Activated CD4-positive, alpha-beta T cell treated with anti-CD3 and anti-CD28 coated beads, Interleukin-2, amount 10 ng/mL, durations not matched to agents 7 days and 5 days (primary cell): Measurements from ENCODE around the gene SLC39A10. TPM values are rescaled to one million over a fixed set of nuclear protein-coding genes. Genes with fewer than 3 reads are reported as not detected.
"Not testable (repeated sequence)": the region's sequence is repeated elsewhere in the genome, so short reads cannot be mapped to it uniquely, and the experiment has no call there.

Experiments used
- CTCF ChIA-PET: fragments of 350-600 bp; sonication (Branson Sonifier 250); formaldehyde crosslinking; loops from one replicate; lab custom pipeline; 2021; ENCODE audit warnings: antibody characterized with exemption; lab: Charles Lee
- POLR2A ChIA-PET: fragments of 350-600 bp; sonication (Branson Sonifier 250); formaldehyde crosslinking; loops from one replicate; lab custom pipeline; 2021; ENCODE audit warnings: antibody characterized with exemption; lab: Charles Lee
- DNase-seq: peaks from one replicate; pipeline ENCODE4 v3.0.0-alpha.2; 2020
- H3K27ac Mint-ChIP-seq: one replicate; pipeline ENCODE4 v1.8.0; 2021; ENCODE audit warnings: mild to moderate bottlenecking, moderate library complexity, mixed read lengths
- H3K27me3 Mint-ChIP-seq: one replicate; pipeline ENCODE4 v1.8.0; 2021; ENCODE audit warnings: mixed read lengths
- H3K36me3 Mint-ChIP-seq: one replicate; pipeline ENCODE4 v1.8.0; 2021; ENCODE audit warnings: low read depth, mixed read lengths
- H3K4me1 Mint-ChIP-seq: one replicate; pipeline ENCODE4 v1.8.0; 2021; ENCODE audit warnings: mixed read lengths
- H3K4me3 Mint-ChIP-seq: one replicate; pipeline ENCODE4 v1.8.0; 2021; ENCODE audit warnings: mild to moderate bottlenecking, moderate library complexity, mixed read lengths
- H3K9me3 Mint-ChIP-seq: one replicate; pipeline ENCODE4 v1.8.0; 2021; ENCODE audit warnings: mixed read lengths
- total RNA-seq, 2 experiments: library from RNA; stranded (reverse); gene quantifications; one replicate each; pipeline ENCODE4 v1.2.3, GENCODE V29; 2021

Gene SLC39A10
- total RNA-seq, 2 experiments from 2014 or later: 46.9 to 55.6 TPM

DNA sequence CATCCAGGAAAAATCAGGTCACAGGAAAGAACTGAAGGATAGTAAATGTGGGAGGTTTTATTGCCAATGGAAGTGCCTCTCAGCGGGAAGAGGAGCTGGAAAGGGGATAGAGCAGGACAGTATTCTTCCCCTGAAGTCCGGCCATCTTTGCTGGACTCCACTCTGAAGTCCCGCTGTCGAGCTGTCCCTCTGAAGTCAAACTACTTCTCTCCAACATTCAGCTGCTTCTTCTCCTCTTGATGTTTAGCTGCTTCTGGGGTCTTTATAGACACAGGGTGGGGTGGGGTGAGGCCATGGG lies 23.5 kb upstream of the SLC39A10 start:
- POLR2A ChIA-PET: no interaction called here
- no peak for DNase-seq
- no peak overlapping the region for H3K4me3 Mint-ChIP-seq
- peaks cover 3% of the 10 kb centered on the region for H3K4me1 Mint-ChIP-seq
- H3K27ac Mint-ChIP-seq: no peak overlapping the region
- CTCF ChIA-PET: interaction anchor here (0.6 to 1.1 kb wide), 3 partner anchors 14 to 861 kb away, joined by 3 read pairs; no protein-coding TSS in a partner anchor
- H3K9me3 Mint-ChIP-seq: peaks cover 3% of the 10 kb centered on the region
- no peaks in the 10 kb centered on the region for H3K27me3 Mint-ChIP-seq
- peaks cover 2% of the 10 kb centered on the region for H3K36me3 Mint-ChIP-seq

DNA sequence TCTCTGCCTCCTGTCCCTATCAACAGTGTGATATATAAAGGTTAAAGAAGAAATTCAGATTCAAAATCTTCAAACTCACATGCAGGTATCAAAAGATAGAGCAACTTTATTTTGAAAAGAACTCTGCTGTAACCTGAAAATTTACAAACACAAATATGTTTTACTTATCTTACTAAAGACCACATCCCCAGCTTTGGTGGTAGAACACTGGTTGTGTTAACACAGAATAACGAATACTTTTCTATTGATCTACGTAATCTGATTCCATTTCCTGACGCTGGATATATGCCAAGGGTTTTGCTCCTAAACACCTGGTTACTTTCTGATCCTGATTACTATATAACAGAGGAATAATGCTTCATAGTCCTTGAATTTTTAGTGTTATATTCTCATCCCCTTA lies 23.1 kb upstream of the SLC39A10 start:
- H3K27me3 Mint-ChIP-seq: no peaks in the 10 kb centered on the region
- H3K9me3 Mint-ChIP-seq: peaks cover 3% of the 10 kb centered on the region
- peaks cover 3% of the 10 kb centered on the region for H3K4me1 Mint-ChIP-seq
- CTCF ChIA-PET: no interaction called here
- POLR2A ChIA-PET: no interaction called here
- H3K4me3 Mint-ChIP-seq: no peak overlapping the region
- H3K36me3 Mint-ChIP-seq: peaks cover 2% of the 10 kb centered on the region
- DNase-seq: no peak
- no peak overlapping the region for H3K27ac Mint-ChIP-seq

DNA sequence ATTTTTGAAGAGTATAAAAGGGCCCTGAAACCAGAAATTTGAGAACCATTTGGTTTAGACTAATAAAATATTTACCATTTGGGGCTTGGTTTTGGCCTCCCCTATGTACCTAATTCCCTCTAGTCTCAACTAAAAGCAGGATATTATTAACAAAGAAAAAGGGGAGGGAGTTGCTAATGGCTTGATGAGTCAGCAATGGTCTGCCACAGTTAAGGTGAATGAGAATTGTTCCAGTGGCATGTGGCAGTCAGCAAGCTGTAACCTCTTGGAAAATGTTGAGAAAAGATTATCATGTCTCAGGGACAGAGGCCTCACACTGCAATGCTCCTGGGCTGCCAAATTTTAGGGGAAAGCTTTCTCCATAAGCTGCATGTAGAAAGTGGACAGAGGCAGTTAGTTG lies 20.1 kb upstream of the SLC39A10 start:
- no peaks in the 10 kb centered on the region for H3K36me3 Mint-ChIP-seq
- DNase-seq: no peak
- H3K27ac Mint-ChIP-seq: no peak overlapping the region
- H3K9me3 Mint-ChIP-seq: peaks cover 3% of the 10 kb centered on the region
- peaks cover 3% of the 10 kb centered on the region for H3K4me1 Mint-ChIP-seq
- H3K4me3 Mint-ChIP-seq: no peak overlapping the region
- no peaks in the 10 kb centered on the region for H3K27me3 Mint-ChIP-seq
- ChIA-PET POLR2A (no interaction called here), CTCF (interaction anchor here (1.8 kb wide), 1 partner anchor 15 kb away, joined by 4 read pairs; no protein-coding TSS in a partner anchor)

DNA sequence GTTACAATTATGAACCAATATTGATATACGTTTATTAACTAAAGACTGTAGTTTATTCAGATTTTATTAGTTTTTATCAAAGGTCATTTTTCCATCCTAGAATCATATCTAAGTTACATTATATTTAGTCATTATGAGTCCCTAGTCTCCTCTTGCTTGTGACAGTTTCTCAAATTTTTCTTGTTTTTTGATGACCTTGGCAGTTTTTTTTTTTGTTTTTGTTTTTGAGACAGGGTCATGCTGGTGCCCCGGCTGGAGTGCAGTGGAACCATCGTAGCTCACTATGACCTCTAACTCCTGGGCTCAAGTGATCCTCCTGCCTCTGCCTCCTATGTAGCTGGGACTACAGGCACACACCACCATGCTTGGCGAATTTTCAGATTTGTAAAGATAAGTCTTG lies 18.3 kb upstream of the SLC39A10 start:
- POLR2A ChIA-PET: interaction anchor here (0.8 kb wide), 1 partner anchor 991 kb away, joined by 4 read pairs; no protein-coding TSS in a partner anchor
- Mint-ChIP-seq H3K4me1 (no peaks in the 10 kb centered on the region), H3K27ac (no peak overlapping the region), H3K9me3 (peaks cover 3% of the 10 kb centered on the region), H3K27me3 (no peaks in the 10 kb centered on the region), H3K36me3 (no peaks in the 10 kb centered on the region), H3K4me3 (no peak overlapping the region)
- DNase-seq: no peak
- CTCF ChIA-PET: no interaction called here

DNA sequence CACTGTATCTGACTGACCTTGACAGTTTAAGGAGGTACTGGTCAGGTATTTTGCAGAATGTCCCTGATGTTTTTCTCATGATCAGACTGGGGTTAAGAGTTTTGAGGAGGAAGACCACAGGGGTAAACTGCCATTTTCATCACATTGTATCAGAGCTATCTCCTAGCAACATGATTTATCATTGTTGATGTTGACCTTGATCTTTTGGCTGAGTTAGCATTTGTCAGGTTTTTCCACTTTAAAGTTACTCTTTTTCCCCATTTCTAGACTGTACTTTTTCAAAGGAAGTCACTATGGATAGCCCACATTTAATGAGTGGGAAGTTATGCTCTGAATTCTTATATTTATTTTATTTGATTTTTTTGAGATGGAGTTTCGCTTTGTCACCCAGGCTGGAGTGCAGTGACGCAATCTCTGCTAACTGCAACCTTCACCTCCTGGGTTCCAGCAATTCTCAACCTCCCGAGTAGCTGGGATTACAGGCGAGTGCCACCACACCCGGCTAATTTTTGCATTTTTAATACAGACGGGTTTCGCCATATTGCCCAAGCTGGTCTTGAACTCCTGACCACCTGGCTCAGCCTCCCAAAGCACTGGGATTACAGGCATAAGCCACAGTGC lies 17.7 kb upstream of the SLC39A10 start:
- Mint-ChIP-seq H3K9me3 (peaks cover 3% of the 10 kb centered on the region), H3K4me3 (no peak overlapping the region), H3K36me3 (no peaks in the 10 kb centered on the region), H3K4me1 (no peaks in the 10 kb centered on the region), H3K27me3 (no peaks in the 10 kb centered on the region), H3K27ac (no peak overlapping the region)
- CTCF ChIA-PET: no interaction called here
- DNase-seq: no peak
- POLR2A ChIA-PET: no interaction called here

DNA sequence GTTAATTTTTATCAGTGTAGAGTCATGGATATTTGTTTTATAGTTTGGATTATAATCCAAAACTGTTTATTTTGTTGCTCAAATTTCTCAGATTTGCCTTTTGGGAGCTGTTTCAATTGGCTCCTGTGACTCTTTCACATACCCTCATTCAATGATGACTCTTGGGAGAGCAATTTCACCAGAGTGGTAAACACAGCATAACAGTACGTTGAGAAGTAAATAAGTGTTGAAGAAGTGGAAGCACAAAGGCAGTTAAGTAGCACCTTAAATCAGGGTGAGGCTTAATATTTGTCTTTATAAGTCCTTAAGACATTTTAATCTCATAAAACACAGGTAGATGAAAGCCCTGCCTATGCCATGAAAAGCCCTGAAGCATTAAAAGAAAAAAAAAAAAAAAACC lies 17.1 kb upstream of the SLC39A10 start:
- Mint-ChIP-seq H3K4me3 (no peak overlapping the region), H3K4me1 (no peaks in the 10 kb centered on the region), H3K36me3 (no peaks in the 10 kb centered on the region), H3K9me3 (peaks cover 3% of the 10 kb centered on the region), H3K27ac (no peak overlapping the region), H3K27me3 (no peaks in the 10 kb centered on the region)
- POLR2A ChIA-PET: no interaction called here
- CTCF ChIA-PET: no interaction called here
- no peak for DNase-seq

DNA sequence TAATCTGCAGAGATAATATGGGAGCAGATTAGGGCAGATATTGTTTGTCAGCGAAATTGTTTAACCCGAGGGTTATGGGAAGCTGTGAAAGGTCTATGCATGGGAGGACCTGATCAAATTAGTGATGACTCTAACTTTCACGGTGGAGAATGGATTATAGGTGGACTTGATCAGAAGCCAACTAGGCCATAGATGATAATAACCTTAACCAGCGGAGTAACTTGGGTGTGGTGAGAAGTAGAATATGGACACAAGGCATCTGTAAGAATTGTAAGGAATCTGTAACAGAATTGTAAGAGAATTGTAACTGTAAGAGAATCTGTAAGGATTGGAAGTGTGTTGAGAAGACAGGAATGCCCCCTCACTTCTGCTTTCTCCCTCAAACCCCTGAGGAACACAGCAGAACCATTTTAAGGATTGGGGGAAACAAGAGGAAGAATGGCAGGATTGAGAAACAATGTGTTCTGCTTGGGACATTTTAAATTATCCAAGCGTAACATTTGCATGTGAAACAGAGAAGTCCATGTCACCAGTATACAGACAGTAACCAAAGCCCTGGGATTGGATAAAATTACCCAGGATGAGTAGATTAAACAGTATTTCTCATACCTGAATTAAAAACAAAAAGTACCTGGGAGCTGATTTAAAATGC lies 14.9 kb upstream of the SLC39A10 start:
- no peaks in the 10 kb centered on the region for H3K27me3 Mint-ChIP-seq
- peaks cover 3% of the 10 kb centered on the region for H3K9me3 Mint-ChIP-seq
- H3K4me3 Mint-ChIP-seq: no peak overlapping the region
- ChIA-PET POLR2A (no interaction called here), CTCF (interaction anchor here (0.6 to 1.0 kb wide), 2 partner anchors 10 to 28 kb away, joined by 3 to 5 read pairs; no protein-coding TSS in a partner anchor)
- no peak for DNase-seq
- no peak overlapping the region for H3K27ac Mint-ChIP-seq
- no peaks in the 10 kb centered on the region for H3K36me3 Mint-ChIP-seq
- H3K4me1 Mint-ChIP-seq: peaks cover 6% of the 10 kb centered on the region

DNA sequence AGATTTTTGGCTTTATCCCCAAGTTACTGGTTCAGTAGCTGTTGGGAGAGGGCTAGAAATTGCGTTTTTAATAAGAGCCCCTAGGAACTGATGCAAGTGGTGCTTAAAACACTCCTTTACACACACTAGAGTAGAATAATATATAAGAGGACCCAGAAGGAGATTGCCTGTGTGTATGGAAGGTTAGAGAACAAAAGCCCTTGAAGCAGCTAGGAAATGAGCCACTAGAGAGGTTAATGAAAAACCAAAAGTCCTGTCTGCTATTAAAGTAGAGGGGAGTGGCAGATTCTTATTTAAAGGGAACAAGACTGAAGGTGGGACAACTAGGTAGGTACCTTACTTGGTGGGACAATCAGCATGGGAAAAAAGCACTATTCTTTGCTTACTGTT lies 14.4 kb upstream of the SLC39A10 start:
- ChIA-PET CTCF (interaction anchor here (1.0 kb wide), 1 partner anchor 9 kb away, joined by 3 read pairs; no protein-coding TSS in a partner anchor), POLR2A (no interaction called here)
- Mint-ChIP-seq H3K4me3 (no peak overlapping the region), H3K27ac (no peak overlapping the region), H3K4me1 (peaks cover 6% of the 10 kb centered on the region), H3K36me3 (no peaks in the 10 kb centered on the region), H3K27me3 (no peaks in the 10 kb centered on the region), H3K9me3 (peaks cover 1% of the 10 kb centered on the region)
- no peak for DNase-seq

DNA sequence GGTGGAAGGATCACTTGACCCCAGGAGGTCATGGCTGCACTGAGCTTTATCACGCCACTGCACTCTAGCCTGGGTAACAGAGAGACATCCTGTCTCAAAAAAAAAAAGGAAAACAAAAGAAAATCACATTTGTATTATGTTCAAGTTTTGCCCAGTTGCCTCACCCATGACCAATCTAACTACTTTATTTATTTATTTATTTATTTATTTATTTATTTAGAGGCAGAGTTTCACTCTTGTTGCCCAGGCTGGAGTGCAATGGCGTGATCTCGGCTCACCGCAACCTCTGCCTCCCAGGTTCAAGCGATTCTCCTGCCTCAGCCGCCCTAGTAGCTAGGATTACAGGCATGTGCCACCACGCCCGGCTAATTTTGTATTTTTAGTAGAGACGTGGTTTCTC lies 12.3 kb upstream of the SLC39A10 start:
- H3K4me3 Mint-ChIP-seq, H3K27me3 Mint-ChIP-seq, DNase-seq, H3K36me3 Mint-ChIP-seq, H3K9me3 Mint-ChIP-seq, H3K27ac Mint-ChIP-seq, POLR2A ChIA-PET: not testable (repeated sequence)
- CTCF ChIA-PET: interaction anchor here (0.6 to 1.2 kb wide), 3 partner anchors 9 to 241 kb away, joined by 3 to 5 read pairs (median 4); no protein-coding TSS in a partner anchor
- peaks cover 16% of the 10 kb centered on the region for H3K4me1 Mint-ChIP-seq

DNA sequence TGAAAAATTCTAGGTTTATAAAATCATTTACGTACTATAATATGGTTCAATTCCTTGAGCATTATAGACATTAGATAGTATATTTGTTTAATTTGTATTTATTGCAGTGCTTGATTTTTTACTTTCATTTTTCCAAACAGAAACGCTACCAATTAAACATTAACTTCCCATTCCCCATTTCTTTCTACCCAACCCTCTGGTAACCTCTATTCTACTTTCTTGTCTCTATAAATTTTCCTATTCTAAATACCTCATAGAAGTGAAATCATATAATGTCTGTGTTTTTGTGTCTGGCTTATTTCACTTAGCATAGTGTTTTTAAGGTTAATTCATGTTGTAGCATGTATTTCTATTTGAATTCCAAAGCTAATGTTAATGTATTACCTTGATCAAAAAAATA lies 11.6 kb upstream of the SLC39A10 start:
- peaks cover 20% of the 10 kb centered on the region for H3K4me1 Mint-ChIP-seq
- peaks cover 10% of the 10 kb centered on the region for H3K36me3 Mint-ChIP-seq
- ChIA-PET CTCF (interaction anchor here (1.5 to 1.7 kb wide), 2 partner anchors 12 to 24 kb away, joined by 3 to 5 read pairs; partner anchors contain the start of gene SLC39A10), POLR2A (no interaction called here)
- H3K4me3 Mint-ChIP-seq: no peak overlapping the region
- H3K27ac Mint-ChIP-seq: no peak overlapping the region
- no peak for DNase-seq
- H3K27me3 Mint-ChIP-seq: no peaks in the 10 kb centered on the region
- H3K9me3 Mint-ChIP-seq: peaks cover 6% of the 10 kb centered on the region

DNA sequence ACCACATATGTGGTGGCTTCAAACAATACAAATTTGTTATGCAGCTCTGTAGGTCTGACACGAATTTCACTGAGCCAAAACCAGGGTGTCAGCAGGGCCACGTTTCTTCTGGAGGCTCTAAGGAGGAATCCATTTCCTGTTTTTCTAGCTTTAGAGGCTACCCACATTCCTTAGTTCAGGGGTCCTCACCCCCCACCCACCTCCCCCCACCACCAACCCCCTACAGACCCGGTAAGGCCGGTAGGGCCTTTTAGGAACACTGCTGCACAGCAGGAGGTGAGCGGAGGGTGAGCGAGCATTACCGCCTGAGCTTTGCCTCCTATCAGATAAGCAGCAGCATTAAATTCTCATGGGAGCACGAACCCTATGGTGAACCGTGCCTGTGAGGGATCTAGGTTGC lies 10.6 kb upstream of the SLC39A10 start:
- no peak for DNase-seq
- CTCF ChIA-PET: interaction anchor here (1.5 to 1.7 kb wide), 2 partner anchors 11 to 25 kb away, joined by 3 to 5 read pairs; partner anchors contain the start of gene SLC39A10
- Mint-ChIP-seq H3K4me1 (peaks cover 20% of the 10 kb centered on the region), H3K9me3 (peaks cover 6% of the 10 kb centered on the region), H3K36me3 (peaks cover 14% of the 10 kb centered on the region), H3K4me3 (no peak overlapping the region), H3K27me3 (no peaks in the 10 kb centered on the region), H3K27ac (no peak overlapping the region)
- POLR2A ChIA-PET: no interaction called here

DNA sequence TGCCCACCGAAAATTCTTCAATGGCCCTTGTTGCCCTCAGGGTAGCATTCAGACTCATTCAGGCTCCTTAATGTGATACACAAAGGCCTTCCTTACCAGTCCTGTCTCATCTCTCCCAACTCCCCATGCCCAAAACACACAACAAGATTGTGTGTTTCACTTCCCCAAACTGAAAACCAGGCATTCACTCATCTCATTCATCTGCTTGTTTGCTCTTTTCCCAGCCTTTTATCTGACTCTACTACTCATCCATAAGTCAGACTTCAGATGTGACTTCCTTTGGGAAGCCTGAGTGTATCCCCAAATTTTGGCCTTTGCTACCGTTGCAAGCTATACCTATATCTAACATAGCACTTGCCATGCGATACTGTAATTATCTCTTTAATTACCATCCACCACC lies 9.7 kb upstream of the SLC39A10 start:
- peaks cover 11% of the 10 kb centered on the region for H3K9me3 Mint-ChIP-seq
- peaks cover 20% of the 10 kb centered on the region for H3K36me3 Mint-ChIP-seq
- DNase-seq: no peak
- POLR2A ChIA-PET: no interaction called here
- H3K4me1 Mint-ChIP-seq: peaks cover 20% of the 10 kb centered on the region
- CTCF ChIA-PET: interaction anchor here (1.7 kb wide), 1 partner anchor 26 kb away, joined by 3 read pairs; no protein-coding TSS in a partner anchor
- no peak overlapping the region for H3K4me3 Mint-ChIP-seq
- H3K27me3 Mint-ChIP-seq: no peaks in the 10 kb centered on the region
- no peak overlapping the region for H3K27ac Mint-ChIP-seq

DNA sequence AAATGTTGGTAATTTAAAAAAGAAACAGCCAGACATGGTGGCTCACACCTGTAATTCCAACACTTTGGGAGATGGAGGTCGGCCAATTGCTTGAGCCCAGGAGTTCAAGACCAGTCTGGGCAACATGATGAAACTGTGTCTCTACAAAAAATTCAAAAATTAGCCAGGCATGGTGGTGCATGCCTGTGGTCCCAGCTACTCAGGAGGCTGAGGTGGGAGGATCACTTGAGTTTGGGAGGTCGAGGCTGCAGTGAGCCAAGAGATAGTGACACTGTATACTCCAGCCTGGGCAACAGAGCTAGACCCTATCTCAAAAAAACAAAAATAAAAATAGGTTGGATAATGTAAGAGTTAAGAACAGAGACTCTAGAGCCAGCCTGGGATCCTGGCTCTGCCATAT lies 8.7 kb upstream of the SLC39A10 start:
- H3K27ac Mint-ChIP-seq, POLR2A ChIA-PET, DNase-seq, H3K4me3 Mint-ChIP-seq, CTCF ChIA-PET, H3K27me3 Mint-ChIP-seq: not testable (repeated sequence)
- Mint-ChIP-seq H3K4me1 (peaks cover 20% of the 10 kb centered on the region), H3K9me3 (peaks cover 11% of the 10 kb centered on the region), H3K36me3 (peaks cover 20% of the 10 kb centered on the region)
